SK-N-MC (cell line): ENCODE data around the gene INTS14.

Experiments
- DNase-seq: peaks from one replicate; pipeline ENCODE4 v3.0.0-alpha.2; 2011; ENCODE audit warnings: low read depth, low spot score
- H3K27ac ChIP-seq: fragments of 200-600 bp; sonication (generic); 2 replicates; pipeline ENCODE4 v1.5.1; 2016; ENCODE audit warnings: mixed run types
- H3K36me3 ChIP-seq: fragments of 200-600 bp; sonication (generic); 2 replicates; pipeline ENCODE4 v1.6.1; 2017; ENCODE audit warnings: antibody characterized with exemption, low read length, mixed read lengths; ENCODE audit not compliant: insufficient read depth
- H3K4me3 ChIP-seq: fragments of 200-600 bp; sonication (generic); 2 replicates; pipeline ENCODE4 v1.5.1; 2016
- H3K9ac ChIP-seq: fragments of 200-600 bp; sonication (generic); 2 replicates; pipeline ENCODE4 v1.8.0; 2017; ENCODE audit warnings: mixed run types, mixed read lengths; ENCODE audit not compliant: insufficient read length
- H3K9me3 ChIP-seq: fragments of 200-600 bp; sonication (generic); 2 replicates; pipeline ENCODE4 v1.6.1; 2017; ENCODE audit warnings: low read depth, mild to moderate bottlenecking, antibody characterized with exemption, low read length, moderate library complexity, mixed read lengths
- EZH2 ChIP-seq: fragments of 200-600 bp; sonication (generic); IDR thresholded peaks from one replicate; pipeline ENCODE4 v1.6.1; 2017; ENCODE audit warnings: antibody characterized with exemption
- FOXP2 ChIP-seq: optimal IDR thresholded peaks from 2 replicates; pipeline ENCODE3; 2011; ENCODE audit warnings: mild to moderate bottlenecking, moderate library complexity; ENCODE audit not compliant: insufficient read depth; ENCODE audit errors: extremely low read length, control extremely low read depth
- POLR2AphosphoS5 ChIP-seq: IDR thresholded peaks from 2 replicates; pipeline ENCODE4 v1.6.1; 2012; ENCODE audit warnings: mild to moderate bottlenecking, low read depth, low read length, borderline replicate concordance

Gene INTS14

DNA sequence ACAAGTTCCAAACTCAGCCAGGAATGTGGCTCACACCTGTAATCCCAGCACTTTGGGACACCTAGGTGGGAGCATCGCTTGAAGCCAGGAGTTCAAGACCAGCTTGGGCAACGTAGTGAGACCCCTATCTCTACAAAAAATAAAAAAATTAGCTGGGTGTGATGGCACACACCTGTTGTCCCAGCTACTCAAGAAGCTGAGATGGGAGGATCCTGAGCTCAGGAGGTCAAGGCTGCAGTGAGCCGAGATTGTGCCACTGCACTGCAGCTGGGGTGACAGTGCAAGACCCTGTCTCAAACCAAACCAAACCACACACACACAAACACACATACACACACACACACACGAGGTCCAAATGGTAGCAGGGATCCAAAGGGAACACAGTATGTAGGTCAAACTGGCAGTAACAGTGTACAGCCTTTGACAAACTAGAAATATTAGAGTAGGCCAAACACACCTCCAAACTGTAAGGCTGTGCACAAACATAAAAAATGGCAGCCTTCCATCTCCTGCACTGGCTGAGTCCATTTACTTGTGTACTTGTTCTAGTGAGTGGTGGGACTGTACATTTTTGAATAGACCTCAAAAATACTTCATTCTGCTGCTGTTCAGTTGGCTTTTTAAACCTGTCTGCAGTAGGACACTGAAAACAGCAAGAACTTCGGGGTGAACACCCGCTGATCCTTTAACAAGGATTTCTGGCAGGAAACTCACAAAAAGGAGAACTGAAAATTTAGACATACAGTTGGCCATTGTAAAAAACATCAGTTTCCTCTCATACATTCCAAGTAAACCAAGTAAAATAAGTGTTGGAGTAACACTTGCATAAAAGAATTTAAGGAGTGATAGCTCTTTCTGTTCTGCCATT is 33.6 kb downstream of the INTS14 start:
- peaks cover 71% of the 10 kb centered on the region for H3K36me3 ChIP-seq

DNA sequence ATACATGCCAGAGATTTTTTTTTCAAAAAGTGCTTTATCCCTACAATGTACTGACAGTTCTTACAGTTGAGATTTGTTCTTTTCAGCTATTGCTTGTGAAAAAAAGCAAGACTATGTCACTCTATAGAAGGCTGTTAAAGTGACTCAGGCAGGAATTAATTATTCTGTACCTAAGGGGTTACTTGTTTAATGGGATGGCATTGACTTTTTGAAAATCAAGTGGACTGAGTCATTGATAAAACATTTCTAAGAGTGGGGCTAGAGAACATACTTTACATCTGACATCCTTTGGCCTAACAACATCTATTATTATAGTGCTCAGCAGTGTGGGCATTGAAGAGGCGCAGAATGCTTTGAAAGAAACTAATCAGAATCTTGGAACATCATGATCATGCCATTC is 34.3 kb downstream of the INTS14 start:
- TF ChIP-seq EZH2 (no peak), POLR2AphosphoS5 (no peak), FOXP2 (no peak)
- no peak for DNase-seq
- peaks cover 75% of the 10 kb centered on the region for H3K36me3 ChIP-seq

More for the DNA sequence above, 33.6 kb downstream of the INTS14 start:
- peak overlapping the region; percentile 12; the same call in 1 of the 2 replicates for H3K27ac ChIP-seq
- H3K4me3 ChIP-seq: no peak overlapping the region
- no peak for DNase-seq
- H3K9me3 ChIP-seq: no peaks in the 10 kb centered on the region
- no peak overlapping the region for H3K9ac ChIP-seq
- no peak for TF ChIP-seq POLR2AphosphoS5
- no peak for TF ChIP-seq FOXP2
- no peak for TF ChIP-seq EZH2

DNA sequence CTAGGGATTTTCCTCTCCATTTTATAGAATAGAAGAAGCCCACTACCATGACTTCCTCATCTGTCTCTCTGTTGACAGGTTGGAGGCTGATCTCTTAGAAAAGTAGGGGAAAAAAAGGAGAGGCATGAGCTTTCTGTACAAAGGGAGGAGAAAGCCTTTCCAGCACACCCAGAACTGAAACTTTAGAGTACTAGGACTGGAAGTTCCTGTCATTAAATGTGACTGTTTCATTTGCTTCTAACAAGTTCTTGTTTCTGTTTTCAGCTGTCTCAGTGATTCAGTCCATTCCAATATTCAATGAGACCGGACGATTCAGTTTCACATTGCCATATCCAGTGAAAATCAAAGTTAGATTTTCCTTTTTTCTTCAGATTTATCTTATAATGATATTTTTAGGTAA is 39.0 kb downstream of the INTS14 start:
- no peaks in the 10 kb centered on the region for H3K9me3 ChIP-seq
- no peak for DNase-seq
- no peak overlapping the region for H3K27ac ChIP-seq
- H3K4me3 ChIP-seq: no peak overlapping the region
- TF ChIP-seq FOXP2 (no peak), POLR2AphosphoS5 (no peak), EZH2 (no peak)
- H3K9ac ChIP-seq: no peak overlapping the region
- peaks cover 80% of the 10 kb centered on the region for H3K36me3 ChIP-seq

More for the DNA sequence above, 34.3 kb downstream of the INTS14 start:
- H3K27ac ChIP-seq: 0 out of 2 replicates have a peak overlapping the region, but pooled peaks have one; percentile 33
- H3K4me3 ChIP-seq: no peak overlapping the region
- no peak overlapping the region for H3K9ac ChIP-seq
- H3K9me3 ChIP-seq: no peaks in the 10 kb centered on the region

- no peak for TF ChIP-seq FOXP2
- TF ChIP-seq EZH2: no peak
- no peak for TF ChIP-seq POLR2AphosphoS5
- Histone ChIP-seq H3K4me3 (no peak overlapping the region), H3K9me3 (no peaks in the 10 kb centered on the region), H3K27ac (no peak overlapping the region), H3K9ac (no peak overlapping the region), H3K36me3 (peaks cover 90% of the 10 kb centered on the region)
- no peak for DNase-seq
Observed at GRCh38 chr15:65569728-65570127, 41.2 kb downstream of the INTS14 start.

GRCh38 chr15:65561934-65562333 is 49.0 kb downstream of the INTS14 start:
- DNase-seq: no peak
- no peak overlapping the region for H3K27ac ChIP-seq
- H3K4me3 ChIP-seq: no peak overlapping the region
- H3K9me3 ChIP-seq: no peaks in the 10 kb centered on the region
- no peak overlapping the region for H3K9ac ChIP-seq
- H3K36me3 ChIP-seq: peaks cover 96% of the 10 kb centered on the region
- no peak for TF ChIP-seq EZH2
- TF ChIP-seq POLR2AphosphoS5: no peak
- no peak for TF ChIP-seq FOXP2

DNA sequence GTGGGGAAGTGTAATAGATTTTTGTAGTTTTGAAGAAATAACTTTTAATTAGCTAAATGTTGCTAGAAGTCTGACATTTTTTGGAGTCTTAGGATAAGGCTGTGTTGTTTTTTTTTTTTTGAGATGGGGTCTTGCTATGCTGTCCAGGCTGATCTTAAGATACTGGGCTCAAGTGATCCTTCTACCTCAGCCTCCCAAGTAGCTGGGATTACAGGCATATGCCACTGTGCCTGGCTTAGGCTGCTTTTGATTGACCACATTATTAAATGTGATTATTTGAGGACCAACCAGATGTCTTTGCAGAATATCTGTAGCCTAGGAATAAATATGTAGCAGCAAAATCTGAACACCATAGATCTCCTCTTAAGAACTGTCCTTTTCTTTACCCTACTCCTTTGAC is 51.0 kb downstream of the INTS14 start:
- Histone ChIP-seq H3K4me3 (no peak overlapping the region), H3K9me3 (no peaks in the 10 kb centered on the region), H3K9ac (no peak overlapping the region), H3K36me3 (peaks cover 95% of the 10 kb centered on the region), H3K27ac (no peak overlapping the region)
- DNase-seq: no peak
- no peak for TF ChIP-seq FOXP2
- no peak for TF ChIP-seq EZH2
- no peak for TF ChIP-seq POLR2AphosphoS5

GRCh38 chr15:65558997-65559760 is 51.8 kb downstream of the INTS14 start:
- H3K9ac ChIP-seq: no peak overlapping the region
- no peaks in the 10 kb centered on the region for H3K9me3 ChIP-seq
- no peak overlapping the region for H3K4me3 ChIP-seq
- peaks cover 89% of the 10 kb centered on the region for H3K36me3 ChIP-seq
- TF ChIP-seq POLR2AphosphoS5 (no peak), EZH2 (no peak), FOXP2 (no peak)
- no peak for DNase-seq
- H3K27ac ChIP-seq: no peak overlapping the region

DNA sequence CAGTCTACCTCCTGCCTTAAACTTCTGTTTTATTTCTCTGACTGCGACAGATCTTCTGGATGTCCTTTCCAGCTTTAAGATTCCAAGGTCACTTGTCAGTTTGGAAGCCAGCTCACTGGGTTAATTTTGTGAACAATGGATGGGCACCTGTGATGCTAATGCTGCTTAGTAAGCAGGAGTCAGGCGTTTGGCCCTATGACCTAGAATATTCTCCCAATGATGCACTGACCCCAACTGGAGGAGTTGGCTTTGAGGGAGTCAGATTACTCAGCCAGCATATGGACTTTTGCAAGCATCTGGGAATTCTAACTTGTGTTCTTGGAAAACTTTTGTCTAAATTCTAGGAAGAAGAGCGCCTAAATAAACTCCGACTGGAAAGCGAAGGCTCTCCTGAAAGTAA is 52.6 kb downstream of the INTS14 start:
- Histone ChIP-seq H3K27ac (no peak overlapping the region), H3K9me3 (no peaks in the 10 kb centered on the region), H3K36me3 (peaks cover 89% of the 10 kb centered on the region), H3K4me3 (no peak overlapping the region), H3K9ac (no peak overlapping the region)
- TF ChIP-seq POLR2AphosphoS5 (no peak), EZH2 (no peak), FOXP2 (no peak)
- DNase-seq: no peak
